ENCODE measurements around the gene LDB2. TPM values are rescaled to one million over a fixed set of nuclear protein-coding genes. Genes with fewer than 3 reads are reported as not detected.

LDB2 gene
- total and polyA plus RNA-seq, 2 donors from 2014 or later, result 26.9 to 59.9 TPM

- Histone ChIP-seq H3K4me3 (ENCODE audit: low read length in 3 of 3) (no peak overlapping the region), H3K36me3 (ENCODE audit: control insufficient read depth in 2 of 3, insufficient read depth in 3 of 3, low read length in 3 of 3) (no peaks in the 10 kb centered on the region), H3K27ac (ENCODE audit: low read depth in 2 of 2, low read length in 2 of 2) (no peak overlapping the region), H3K9ac (ENCODE audit: low read length in 3 of 3) (no peak overlapping the region), H3K4me1 (ENCODE audit: control insufficient read depth in 2 of 3, insufficient read depth in 2 of 3, low read depth in 1 of 3, low read length in 3 of 3) (no peaks in the 10 kb centered on the region), H3K9me3 (ENCODE audit: control insufficient read depth in 2 of 3, insufficient read depth in 1 of 3, low read length in 3 of 3) (no peaks in the 10 kb centered on the region), H3K27me3 (ENCODE audit: control insufficient read depth, insufficient read depth, low read length) (no peaks in the 10 kb centered on the region)
- intact Hi-C loops (cut with DNase I), result no loop called here
- TF ChIP-seq CTCF (IDR thresholded peaks at IDR 0.05; ENCODE audit: borderline replicate concordance, extremely low read depth, insufficient read depth), result no peak
- DNase-seq (no peak), FAIRE-seq (no peak)
Measured at GRCh38 chr4:16665942-16666551, 232.4 kb downstream of the LDB2 start.

- H3K9ac ChIP-seq (ENCODE audit: low read length in 3 of 3), result no peak overlapping the region
- H3K27me3 ChIP-seq (ENCODE audit: control insufficient read depth, insufficient read depth, low read length), result no peaks in the 10 kb centered on the region
- H3K4me1 ChIP-seq (ENCODE audit: control insufficient read depth in 2 of 3, insufficient read depth in 2 of 3, low read depth in 1 of 3, low read length in 3 of 3), result no peaks in the 10 kb centered on the region
- H3K9me3 ChIP-seq (ENCODE audit: control insufficient read depth in 2 of 3, insufficient read depth in 1 of 3, low read length in 3 of 3), result no peaks in the 10 kb centered on the region
- intact Hi-C loops (cut with DNase I), result no loop called here
- no peak overlapping the region for H3K27ac ChIP-seq (ENCODE audit: low read depth in 2 of 2, low read length in 2 of 2)
- no peak overlapping the region for H3K4me3 ChIP-seq (ENCODE audit: low read length in 3 of 3)
- TF ChIP-seq CTCF (IDR thresholded peaks at IDR 0.05; ENCODE audit: borderline replicate concordance, extremely low read depth, insufficient read depth), result no peak
- FAIRE-seq, result no peak
- DNase-seq, result no peak
- H3K36me3 ChIP-seq (ENCODE audit: control insufficient read depth in 2 of 3, insufficient read depth in 3 of 3, low read length in 3 of 3), result no peaks in the 10 kb centered on the region
Measured at GRCh38 chr4:16663732-16664131, 234.7 kb downstream of the LDB2 start.

GRCh38 chr4:16663307-16663706 is 235.1 kb downstream of the LDB2 start:
- TF ChIP-seq CTCF (IDR thresholded peaks at IDR 0.05; ENCODE audit: borderline replicate concordance, extremely low read depth, insufficient read depth), result no peak
- DNase-seq, result no peak
- Histone ChIP-seq H3K9me3 (ENCODE audit: control insufficient read depth in 2 of 3, insufficient read depth in 1 of 3, low read length in 3 of 3) (no peaks in the 10 kb centered on the region), H3K4me1 (ENCODE audit: control insufficient read depth in 2 of 3, insufficient read depth in 2 of 3, low read depth in 1 of 3, low read length in 3 of 3) (no peaks in the 10 kb centered on the region), H3K27ac (ENCODE audit: low read depth in 2 of 2, low read length in 2 of 2) (no peak overlapping the region), H3K4me3 (ENCODE audit: low read length in 3 of 3) (no peak overlapping the region), H3K9ac (ENCODE audit: low read length in 3 of 3) (no peak overlapping the region), H3K27me3 (ENCODE audit: control insufficient read depth, insufficient read depth, low read length) (no peaks in the 10 kb centered on the region), H3K36me3 (ENCODE audit: control insufficient read depth in 2 of 3, insufficient read depth in 3 of 3, low read length in 3 of 3) (no peaks in the 10 kb centered on the region)
- no peak for FAIRE-seq
- intact Hi-C loops (cut with DNase I), result no loop called here

GRCh38 chr4:16661813-16662212 is 236.6 kb downstream of the LDB2 start:
- Histone ChIP-seq H3K4me1 (ENCODE audit: control insufficient read depth in 2 of 3, insufficient read depth in 2 of 3, low read depth in 1 of 3, low read length in 3 of 3) (no peaks in the 10 kb centered on the region), H3K9me3 (ENCODE audit: control insufficient read depth in 2 of 3, insufficient read depth in 1 of 3, low read length in 3 of 3) (no peaks in the 10 kb centered on the region), H3K4me3 (ENCODE audit: low read length in 3 of 3) (no peak overlapping the region), H3K27ac (ENCODE audit: low read depth in 2 of 2, low read length in 2 of 2) (no peak overlapping the region), H3K36me3 (ENCODE audit: control insufficient read depth in 2 of 3, insufficient read depth in 3 of 3, low read length in 3 of 3) (no peaks in the 10 kb centered on the region), H3K27me3 (ENCODE audit: control insufficient read depth, insufficient read depth, low read length) (no peaks in the 10 kb centered on the region), H3K9ac (ENCODE audit: low read length in 3 of 3) (no peak overlapping the region)
- intact Hi-C loops (cut with DNase I), result no loop called here
- FAIRE-seq, result no peak
- no peak for DNase-seq
- TF ChIP-seq CTCF (IDR thresholded peaks at IDR 0.05; ENCODE audit: borderline replicate concordance, extremely low read depth, insufficient read depth), result no peak

Data from kidney (tissue), 14 donors.